ENCODE measurements around the gene DNHD1. TPM values are rescaled to one million over a fixed set of nuclear protein-coding genes. Genes with fewer than 3 reads are reported as not detected.

DNHD1 gene
- total and polyA plus RNA-seq, 2 of the 13 experiments (the other 11 are each of a cell fraction or from before 2014, with no cell fraction given) = 2.7 to 9.3 TPM

GRCh38 chr11:6608011-6608410 lies 110.9 kb downstream of the DNHD1 start:
- Histone ChIP-seq H2AFZ (ENCODE audit: low read length) (no peak overlapping the region), H3K4me1 (ENCODE audit: insufficient read depth, low read length) (peaks cover 56% of the 10 kb centered on the region), H3K9me3 (ENCODE audit: low read length) (no peaks in the 10 kb centered on the region), H3K4me3 (replicated peaks in 1 of 3; ENCODE audit: insufficient read depth in 1 of 3, low read depth in 2 of 3, low read length in 3 of 3) (no peak overlapping the region), H3K27ac (ENCODE audit: extremely low read length, insufficient read depth, low read length) (no peak overlapping the region), H3K36me3 (replicated peaks in 1 of 2; ENCODE audit: control insufficient read depth in 1 of 2, insufficient read depth in 2 of 2, low read length in 2 of 2) (peaks cover 21 to 37% of the 10 kb centered on the region in 2 experiments), H3K4me2 (ENCODE audit: low read depth, low read length) (no peak overlapping the region), H3K27me3 (ENCODE audit: control insufficient read depth in 1 of 2, insufficient read depth in 2 of 2, low read length in 2 of 2) (no peaks in the 10 kb centered on the region; a peak in 1 of 5 replicates), H3K9ac (ENCODE audit: insufficient read depth, low read depth, low read length) (no peak overlapping the region), H3K79me2 (ENCODE audit: insufficient read depth, low read length) (peaks cover 39% of the 10 kb centered on the region), H4K20me1 (ENCODE audit: insufficient read depth, low read length) (no peaks in the 10 kb centered on the region)
- FAIRE-seq = no peak
- no peak for ATAC-seq
- ChIA-PET CTCF (ENCODE audit: low intra/inter-chr PET ratio, low total read pairs) (no interaction called here), POLR2A (interaction anchor here (2.1 kb wide), 1 partner anchor 10 kb away, joined by 36 read pairs; the partner anchor contains the start of gene TPP1)
- 99% methylated on average over 9 of the region's 9 CpGs for WGBS (ENCODE audit: low lambda C conversion rate)
- intact Hi-C loops (cut with micrococcal nuclease; ENCODE audit: unreplicated experiment) = no loop called here
- in situ Hi-C loops (cut with HindIII; ENCODE audit: extremely low pct_ligation_motif_present, low pct_unique_long_range_greater_than_20kb) = loop anchor here (10.0 kb wide), 1 partner anchor 123 kb away; the partner anchor contains the start of genes ARFIP2 and TIMM10B
- no peak for TF ChIP-seq ZNF232 (CRISPR knock-in tag; IDR thresholded peaks at IDR 0.05; ENCODE audit: borderline replicate concordance)
- TF ChIP-seq PPARG (CRISPR knock-in tag; conservative IDR thresholded peaks at IDR 0.05) = no peak
- no peak for TF ChIP-seq TEAD2 (CRISPR knock-in tag; IDR thresholded peaks at IDR 0.05)
- TF ChIP-seq AFF4 (CRISPR knock-in tag; IDR thresholded peaks at IDR 0.05) = no peak
- TF ChIP-seq DNMT1 (CRISPR knock-in tag; IDR thresholded peaks at IDR 0.05) = no peak
- TF ChIP-seq ZZZ3 (CRISPR knock-in tag; IDR thresholded peaks at IDR 0.05; ENCODE audit: borderline replicate concordance) = no peak
- no peak for TF ChIP-seq ZBTB43 (CRISPR knock-in tag; conservative IDR thresholded peaks at IDR 0.05)
- no peak for TF ChIP-seq PHF21A (CRISPR knock-in tag; IDR thresholded peaks at IDR 0.05)
- TF ChIP-seq ZBTB38 (CRISPR knock-in tag; IDR thresholded peaks at IDR 0.05) = no peak
- no peak for TF ChIP-seq ZNF776 (CRISPR knock-in tag; IDR thresholded peaks at IDR 0.05)
- no peak for TF ChIP-seq IRF1 (CRISPR knock-in tag; IDR thresholded peaks at IDR 0.05; ENCODE audit: low read depth)
- no TSS peak for BruUV-seq (replicated peaks)
- DNase-seq (ENCODE audit: low spot score) = no peak

All from HepG2 (cell line).